PC-9 (cell line): ENCODE measurements around the gene SH3TC1. TPM values are rescaled to one million over a fixed set of nuclear protein-coding genes. Genes with fewer than 3 reads are reported as not detected.

Experiments
- BruUV-seq: library from RNA; stranded (reverse); fragments of 400-500 nt; replicated peaks from 2 replicates; lab custom pipeline; 2021; lab: Mats Ljungman, UMichigan
- CTCF ChIA-PET: fragments of 300-600 bp; sonication (Branson Sonifier 250); formaldehyde crosslinking; loops from one replicate; lab custom pipeline; 2022; ENCODE audit warnings: antibody characterized with exemption; lab: Charles Lee
- POLR2A ChIA-PET: fragments of 300-600 bp; sonication (Branson Sonifier 250); formaldehyde crosslinking; loops from one replicate; lab custom pipeline; 2022; ENCODE audit warnings: antibody characterized with exemption; ENCODE audit not compliant: unreplicated experiment; lab: Charles Lee
- DNase-seq, 2 experiments: peaks; one replicate each; pipeline versions ENCODE4 v3.0.0 to v3.0.0-alpha.2; 2015 to 2022; ENCODE audit warnings: mixed read lengths in 1 of 2
- H2AFZ ChIP-seq: fragments of 200-600 bp; sonication (generic); 2 replicates; pipeline ENCODE4 v1.8.1; 2017; ENCODE audit warnings: antibody characterized with exemption
- H3F3A ChIP-seq: fragments of 200-600 bp; sonication (generic); 2 replicates; pipeline ENCODE4 v1.8.1; 2017; ENCODE audit warnings: antibody characterized with exemption, mild to moderate bottlenecking, low read depth; ENCODE audit not compliant: insufficient read depth
- H3K27ac ChIP-seq: fragments of 200-600 bp; sonication (generic); 2 replicates; pipeline ENCODE4 v1.6.1; 2016; ENCODE audit warnings: mixed run types
- H3K27me3 ChIP-seq: fragments of 200-600 bp; sonication (generic); 2 replicates; pipeline ENCODE4 v1.6.1; 2016; ENCODE audit warnings: low read depth, mixed run types; ENCODE audit not compliant: insufficient read depth
- H3K36me3 ChIP-seq: fragments of 200-600 bp; sonication (generic); 2 replicates; pipeline ENCODE4 v1.6.1; 2016; ENCODE audit warnings: low read depth, mixed run types
- H3K4me1 ChIP-seq: fragments of 200-600 bp; sonication (generic); replicated peaks from 2 replicates; pipeline ENCODE4 v1.6.1; 2016; ENCODE audit warnings: mixed run types; ENCODE audit not compliant: insufficient read depth
- H3K4me2 ChIP-seq: fragments of 200-600 bp; sonication (generic); 2 replicates; pipeline ENCODE4 v1.6.1; 2017; ENCODE audit warnings: mixed run types
- H3K4me3 ChIP-seq: fragments of 200-600 bp; sonication (generic); 2 replicates; pipeline ENCODE4 v1.6.1; 2016; ENCODE audit warnings: mixed run types
- H3K79me2 ChIP-seq: fragments of 200-600 bp; sonication (generic); 2 replicates; pipeline ENCODE4 v1.6.1; 2017; ENCODE audit warnings: low read depth, mixed run types
- H3K9me2 ChIP-seq: fragments of 200-600 bp; sonication (generic); 2 replicates; pipeline ENCODE4 v1.8.1; 2017; ENCODE audit warnings: mild to moderate bottlenecking; ENCODE audit not compliant: insufficient read depth
- H3K9me3 ChIP-seq: fragments of 200-600 bp; sonication (generic); 2 replicates; pipeline ENCODE4 v1.8.1; 2016; ENCODE audit warnings: low read depth; ENCODE audit not compliant: insufficient read depth
- H4K20me1 ChIP-seq: fragments of 200-600 bp; sonication (generic); 2 replicates; pipeline ENCODE4 v1.8.1; 2017; ENCODE audit not compliant: insufficient read depth
- EZH2 ChIP-seq: fragments of 200-600 bp; sonication (generic); IDR thresholded peaks from 2 replicates; pipeline ENCODE4 v1.8.0; 2017; ENCODE audit warnings: antibody characterized with exemption, low read depth
- intact Hi-C: fragments of 100-400 bp; cut with micrococcal nuclease; formaldehyde crosslinking; loops from one replicate; pipeline ENCODE4 v1.10.0; 2022; ENCODE audit not compliant: unreplicated experiment
- total RNA-seq: library from RNA; stranded (reverse); gene quantifications from 2 replicates; pipeline ENCODE4 v1.2.3, GENCODE V29; 2021
- TF ChIP-seq, protein P1 (sequence below): fragments of 200-600 bp; sonication (generic); conservative IDR thresholded peaks from 2 replicates; pipeline ENCODE4 v1.6.1; 2017; ENCODE audit warnings: mixed run types, antibody characterized with exemption, mild to moderate bottlenecking, moderate library complexity

The SH3TC1 gene
- total RNA-seq, 1 experiment from 2014 or later: 5.2 TPM

DNA sequence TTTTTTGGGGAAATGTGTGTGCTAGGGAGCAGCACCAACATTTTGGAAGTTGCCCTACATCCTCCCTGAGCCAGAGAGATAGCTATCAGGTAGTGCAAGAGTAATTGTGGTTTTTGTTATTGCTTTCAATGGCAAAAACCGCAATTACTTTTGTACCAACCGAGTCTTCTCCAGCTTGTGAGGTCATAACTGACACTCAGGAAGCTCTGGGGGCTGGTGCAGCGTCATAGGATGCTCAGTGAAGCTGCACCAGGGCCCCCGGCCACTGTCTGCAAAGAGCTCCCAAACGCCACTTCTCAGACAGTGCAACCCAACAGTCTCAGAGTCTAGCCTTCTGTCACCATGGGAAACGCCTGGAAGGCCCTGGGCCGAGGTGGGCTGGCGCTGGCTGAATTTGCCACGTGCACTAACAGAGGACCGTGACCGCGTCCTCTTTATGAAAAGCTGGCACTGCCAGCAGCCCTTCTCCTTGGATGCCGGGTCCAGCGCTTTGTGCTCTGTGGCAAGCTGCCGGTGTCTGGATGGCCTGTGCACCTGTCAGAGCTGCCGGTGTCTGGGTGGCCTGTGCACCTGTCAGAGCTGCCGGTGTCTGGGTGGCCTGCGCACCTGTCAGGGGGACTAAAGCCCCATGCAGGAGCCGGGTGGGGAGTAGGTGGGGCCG is 19.4 kb downstream of the SH3TC1 start:
- ChIA-PET CTCF (no interaction called here), POLR2A (no interaction called here)
- peaks cover 9% of the 10 kb centered on the region; the same call in 1 of the 2 replicates for H3K4me1 ChIP-seq
- intact Hi-C loops: no loop called here
- H3K36me3 ChIP-seq: no peaks in the 10 kb centered on the region
- no peak for TF ChIP-seq EZH2
- TF ChIP-seq, protein P1, sequence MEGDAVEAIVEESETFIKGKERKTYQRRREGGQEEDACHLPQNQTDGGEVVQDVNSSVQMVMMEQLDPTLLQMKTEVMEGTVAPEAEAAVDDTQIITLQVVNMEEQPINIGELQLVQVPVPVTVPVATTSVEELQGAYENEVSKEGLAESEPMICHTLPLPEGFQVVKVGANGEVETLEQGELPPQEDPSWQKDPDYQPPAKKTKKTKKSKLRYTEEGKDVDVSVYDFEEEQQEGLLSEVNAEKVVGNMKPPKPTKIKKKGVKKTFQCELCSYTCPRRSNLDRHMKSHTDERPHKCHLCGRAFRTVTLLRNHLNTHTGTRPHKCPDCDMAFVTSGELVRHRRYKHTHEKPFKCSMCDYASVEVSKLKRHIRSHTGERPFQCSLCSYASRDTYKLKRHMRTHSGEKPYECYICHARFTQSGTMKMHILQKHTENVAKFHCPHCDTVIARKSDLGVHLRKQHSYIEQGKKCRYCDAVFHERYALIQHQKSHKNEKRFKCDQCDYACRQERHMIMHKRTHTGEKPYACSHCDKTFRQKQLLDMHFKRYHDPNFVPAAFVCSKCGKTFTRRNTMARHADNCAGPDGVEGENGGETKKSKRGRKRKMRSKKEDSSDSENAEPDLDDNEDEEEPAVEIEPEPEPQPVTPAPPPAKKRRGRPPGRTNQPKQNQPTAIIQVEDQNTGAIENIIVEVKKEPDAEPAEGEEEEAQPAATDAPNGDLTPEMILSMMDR: no peak
- peaks cover 5% of the 10 kb centered on the region; the same call in 1 of the 2 replicates for H3F3A ChIP-seq
- H2AFZ ChIP-seq: no peak overlapping the region
- H4K20me1 ChIP-seq: no peaks in the 10 kb centered on the region
- no peak for DNase-seq
- no peak overlapping the region for H3K4me2 ChIP-seq
- no peaks in the 10 kb centered on the region for H3K9me3 ChIP-seq
- no peaks in the 10 kb centered on the region for H3K9me2 ChIP-seq
- no TSS peak for BruUV-seq
- no peak overlapping the region for H3K4me3 ChIP-seq
- no peaks in the 10 kb centered on the region for H3K27me3 ChIP-seq
- no peak overlapping the region for H3K27ac ChIP-seq
- no peaks in the 10 kb centered on the region for H3K79me2 ChIP-seq

DNA sequence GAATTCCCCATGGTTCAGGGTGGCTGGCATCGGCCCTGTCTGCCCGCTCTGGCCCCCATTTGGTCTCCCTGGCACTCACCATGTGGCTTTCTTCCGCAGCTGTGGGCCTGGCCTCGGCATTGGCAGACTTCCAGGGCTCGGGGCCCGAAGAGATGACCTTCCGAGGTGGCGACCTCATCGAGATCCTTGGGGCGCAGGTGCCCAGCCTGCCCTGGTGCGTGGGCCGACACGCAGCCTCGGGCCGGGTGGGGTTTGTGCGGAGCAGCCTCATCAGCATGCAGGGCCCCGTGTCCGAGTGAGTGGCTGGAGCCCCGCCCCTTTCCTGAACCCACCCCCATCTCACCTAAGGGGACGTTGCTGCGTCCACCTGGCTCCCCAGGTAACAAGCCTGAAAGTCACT is 20.1 kb downstream of the SH3TC1 start:
- no peak overlapping the region for H3K27ac ChIP-seq
- CTCF ChIA-PET: no interaction called here
- H3K79me2 ChIP-seq: no peaks in the 10 kb centered on the region
- H3K4me1 ChIP-seq: peaks cover 9% of the 10 kb centered on the region; the same call in 1 of the 2 replicates
- no peak for DNase-seq
- H3K9me2 ChIP-seq: no peaks in the 10 kb centered on the region
- H3K9me3 ChIP-seq: no peaks in the 10 kb centered on the region
- H3K4me2 ChIP-seq: no peak overlapping the region
- H3F3A ChIP-seq: peaks cover 5% of the 10 kb centered on the region; the same call in 1 of the 2 replicates
- H4K20me1 ChIP-seq: no peaks in the 10 kb centered on the region
- intact Hi-C loops: no loop called here
- H2AFZ ChIP-seq: no peak overlapping the region
- no peak for TF ChIP-seq EZH2
- TF ChIP-seq, protein P1: no peak
- no peaks in the 10 kb centered on the region for H3K27me3 ChIP-seq
- no peaks in the 10 kb centered on the region for H3K36me3 ChIP-seq
- no peak overlapping the region for H3K4me3 ChIP-seq
- no TSS peak for BruUV-seq
- POLR2A ChIA-PET: no interaction called here

DNA sequence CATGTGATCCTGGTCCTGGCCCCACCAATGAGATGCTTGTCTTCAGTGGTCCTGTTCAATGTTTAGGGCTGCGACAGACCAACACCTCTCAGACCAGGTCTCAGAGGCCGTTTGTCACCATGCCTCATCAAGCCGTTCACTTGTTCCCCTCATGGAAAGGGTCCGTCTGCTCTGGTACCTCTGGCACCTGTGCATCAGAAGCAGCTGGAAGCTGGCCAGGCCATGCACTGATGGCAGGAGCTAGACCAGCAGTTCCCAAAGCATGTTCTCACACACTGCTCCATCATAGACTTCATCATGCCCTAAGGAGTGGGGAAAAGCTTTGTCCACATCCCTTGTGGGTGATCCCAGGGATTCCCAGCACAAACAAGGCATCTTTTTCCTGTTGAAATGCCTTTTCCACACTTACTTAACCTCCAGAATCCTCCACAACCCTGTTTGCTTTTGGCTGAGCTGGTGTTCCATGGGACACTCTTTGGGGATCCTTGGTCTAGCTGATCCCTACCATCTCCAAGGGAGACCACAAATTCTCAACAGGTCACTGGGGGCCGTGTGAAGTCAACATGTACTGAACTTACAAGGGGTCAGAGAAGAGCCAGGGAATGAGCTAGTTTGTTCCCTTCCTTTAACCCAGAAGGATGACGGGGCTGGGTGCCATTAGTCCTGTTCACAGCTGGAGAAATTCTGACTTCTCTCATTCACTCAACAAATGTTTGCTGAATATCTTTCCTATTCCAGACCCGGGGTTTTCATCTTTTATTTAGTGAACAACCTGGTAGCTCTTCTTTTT is 21.8 kb downstream of the SH3TC1 start:
- Histone ChIP-seq H4K20me1 (no peaks in the 10 kb centered on the region), H3F3A (peaks cover 5% of the 10 kb centered on the region; the same call in 1 of the 2 replicates), H3K9me2 (no peaks in the 10 kb centered on the region), H3K27me3 (no peaks in the 10 kb centered on the region), H3K9me3 (no peaks in the 10 kb centered on the region), H2AFZ (no peak overlapping the region), H3K4me1 (peaks cover 9% of the 10 kb centered on the region; the same call in 1 of the 2 replicates), H3K36me3 (no peaks in the 10 kb centered on the region), H3K4me3 (no peak overlapping the region), H3K4me2 (no peak overlapping the region), H3K27ac (no peak overlapping the region), H3K79me2 (no peaks in the 10 kb centered on the region)
- intact Hi-C loops: no loop called here
- no TSS peak for BruUV-seq
- no peak for DNase-seq
- ChIA-PET CTCF (no interaction called here), POLR2A (interaction anchor here (0.6 kb wide), 1 partner anchor 470 kb away, joined by 3 read pairs; no protein-coding TSS in a partner anchor)
- TF ChIP-seq EZH2: no peak
- TF ChIP-seq, protein P1: no peak
